Cardiac fibroblast (primary cell): Measurements from ENCODE around the gene NKX2-2.

ENCODE experiments used
- DNase-seq, 2 donors: peaks; one replicate each; pipeline versions ENCODE4 v3.0.0 to v3.0.0-alpha.2; 2010; ENCODE audit warnings: low read depth in 2 of 2
- H3K4me3 ChIP-seq, 2 donors: replicated peaks in 1 of 2; 1 replicate in 1 of 2; 2 replicates in 1 of 2; pipeline ENCODE4 v1.5.1; 2011; ENCODE audit warnings: low read depth in 2 of 2, low read length in 2 of 2, mild to moderate bottlenecking in 2 of 2, moderate library complexity in 1 of 2
- TF ChIP-seq, protein P1 (sequence below): IDR thresholded peaks from one replicate; pipeline ENCODE4 v1.5.1; 2011; ENCODE audit warnings: low read depth, mild to moderate bottlenecking, low read length, inconsistent platforms

Gene NKX2-2

DNA sequence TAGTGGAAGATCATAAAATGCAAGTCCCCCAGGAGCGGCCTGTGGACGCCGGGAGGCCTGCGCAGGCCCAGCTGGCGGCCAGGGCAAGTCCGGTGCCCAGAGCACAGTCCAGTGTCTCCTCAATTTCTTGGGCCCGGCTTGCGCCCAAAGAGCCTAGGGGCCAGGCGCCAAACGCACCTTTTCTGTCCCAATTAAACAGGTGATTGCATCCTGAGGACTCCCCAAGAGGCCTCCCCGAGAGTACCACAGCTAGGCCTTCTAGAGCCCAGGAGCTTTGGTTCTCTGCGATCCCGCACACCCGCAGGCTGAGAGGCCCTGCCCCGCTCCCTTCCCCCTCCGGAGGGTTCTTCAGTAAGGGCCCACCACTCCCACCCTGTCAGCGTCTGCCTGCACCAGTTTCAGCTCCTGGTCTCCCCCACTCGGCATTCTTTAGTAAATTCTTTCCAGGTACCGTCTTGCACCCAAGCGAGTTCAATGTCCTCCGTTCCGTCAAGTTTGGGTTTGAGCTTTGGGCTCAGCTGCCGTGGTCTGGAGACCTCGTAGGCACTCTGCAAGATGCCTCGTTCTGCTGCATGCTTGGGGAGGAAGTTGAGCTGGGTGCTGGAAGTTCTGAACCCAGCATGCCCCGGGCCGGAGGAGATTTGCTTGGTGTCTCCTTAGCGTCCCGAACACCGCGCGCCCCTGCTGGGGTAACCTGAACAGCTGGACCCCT lies 3.9 kb upstream of the NKX2-2 start:
- no peak for DNase-seq
- no peak overlapping the region for H3K4me3 ChIP-seq
- TF ChIP-seq, protein P1, sequence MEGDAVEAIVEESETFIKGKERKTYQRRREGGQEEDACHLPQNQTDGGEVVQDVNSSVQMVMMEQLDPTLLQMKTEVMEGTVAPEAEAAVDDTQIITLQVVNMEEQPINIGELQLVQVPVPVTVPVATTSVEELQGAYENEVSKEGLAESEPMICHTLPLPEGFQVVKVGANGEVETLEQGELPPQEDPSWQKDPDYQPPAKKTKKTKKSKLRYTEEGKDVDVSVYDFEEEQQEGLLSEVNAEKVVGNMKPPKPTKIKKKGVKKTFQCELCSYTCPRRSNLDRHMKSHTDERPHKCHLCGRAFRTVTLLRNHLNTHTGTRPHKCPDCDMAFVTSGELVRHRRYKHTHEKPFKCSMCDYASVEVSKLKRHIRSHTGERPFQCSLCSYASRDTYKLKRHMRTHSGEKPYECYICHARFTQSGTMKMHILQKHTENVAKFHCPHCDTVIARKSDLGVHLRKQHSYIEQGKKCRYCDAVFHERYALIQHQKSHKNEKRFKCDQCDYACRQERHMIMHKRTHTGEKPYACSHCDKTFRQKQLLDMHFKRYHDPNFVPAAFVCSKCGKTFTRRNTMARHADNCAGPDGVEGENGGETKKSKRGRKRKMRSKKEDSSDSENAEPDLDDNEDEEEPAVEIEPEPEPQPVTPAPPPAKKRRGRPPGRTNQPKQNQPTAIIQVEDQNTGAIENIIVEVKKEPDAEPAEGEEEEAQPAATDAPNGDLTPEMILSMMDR = no peak

DNA sequence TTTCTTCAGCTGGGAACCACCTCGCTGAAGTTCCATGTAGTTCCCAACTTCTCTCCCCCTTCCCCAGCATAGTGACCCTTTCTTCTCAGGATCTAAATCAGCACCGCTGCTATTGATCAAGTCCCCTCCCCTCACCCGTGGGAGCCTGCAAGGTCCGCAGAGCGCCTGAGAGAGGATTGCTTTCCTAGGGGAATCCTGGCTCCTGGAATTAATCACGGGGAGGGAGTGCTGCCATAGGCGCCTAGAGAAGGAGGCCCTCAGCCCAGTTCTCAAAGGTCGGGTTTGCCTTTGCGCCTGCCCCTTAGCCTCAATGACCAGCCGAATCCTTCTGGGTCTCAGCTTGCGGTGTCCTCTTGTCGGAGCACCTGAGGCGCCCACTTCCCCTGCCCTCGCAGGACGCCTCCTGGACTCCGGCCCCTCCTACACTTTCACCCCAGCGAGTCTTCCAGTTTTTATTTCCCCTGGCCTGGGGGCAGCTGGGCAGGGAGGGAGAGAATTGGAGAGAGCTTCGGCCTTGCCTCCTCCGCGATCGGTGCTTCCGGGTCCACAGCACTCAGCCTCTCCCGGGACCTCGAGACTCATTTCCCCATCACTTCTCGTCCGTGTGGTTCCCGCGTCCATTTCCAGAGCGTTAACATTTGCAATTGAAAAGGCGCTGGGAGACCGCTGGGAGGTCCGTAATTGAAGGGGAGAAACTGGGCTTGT lies 3.1 kb upstream of the NKX2-2 start:
- H3K4me3 ChIP-seq = no peak overlapping the region
- TF ChIP-seq, protein P1 = no peak
- DNase-seq = no peak

DNA sequence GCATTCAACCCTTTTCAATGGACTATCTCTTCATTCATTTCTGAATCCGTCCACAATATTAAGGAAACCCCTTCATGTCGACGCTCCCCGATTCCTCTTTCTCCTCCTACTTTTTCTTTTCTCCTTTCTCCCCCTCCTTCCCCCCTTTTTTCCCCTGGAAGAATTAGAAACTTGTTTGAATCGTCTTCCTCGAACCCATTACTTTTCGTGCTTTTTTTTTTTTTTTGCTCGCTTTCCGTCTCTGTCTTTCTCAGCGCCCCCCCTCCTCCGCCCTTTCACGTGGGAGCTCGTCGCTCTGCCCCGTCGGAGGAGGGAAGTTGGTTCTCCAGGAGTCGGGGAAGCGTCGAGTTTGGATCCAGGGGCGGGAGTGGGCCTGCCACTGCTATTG lies 2.3 kb upstream of the NKX2-2 start:
- DNase-seq = no peak
- TF ChIP-seq, protein P1 = no peak
- no peak overlapping the region for H3K4me3 ChIP-seq

DNA sequence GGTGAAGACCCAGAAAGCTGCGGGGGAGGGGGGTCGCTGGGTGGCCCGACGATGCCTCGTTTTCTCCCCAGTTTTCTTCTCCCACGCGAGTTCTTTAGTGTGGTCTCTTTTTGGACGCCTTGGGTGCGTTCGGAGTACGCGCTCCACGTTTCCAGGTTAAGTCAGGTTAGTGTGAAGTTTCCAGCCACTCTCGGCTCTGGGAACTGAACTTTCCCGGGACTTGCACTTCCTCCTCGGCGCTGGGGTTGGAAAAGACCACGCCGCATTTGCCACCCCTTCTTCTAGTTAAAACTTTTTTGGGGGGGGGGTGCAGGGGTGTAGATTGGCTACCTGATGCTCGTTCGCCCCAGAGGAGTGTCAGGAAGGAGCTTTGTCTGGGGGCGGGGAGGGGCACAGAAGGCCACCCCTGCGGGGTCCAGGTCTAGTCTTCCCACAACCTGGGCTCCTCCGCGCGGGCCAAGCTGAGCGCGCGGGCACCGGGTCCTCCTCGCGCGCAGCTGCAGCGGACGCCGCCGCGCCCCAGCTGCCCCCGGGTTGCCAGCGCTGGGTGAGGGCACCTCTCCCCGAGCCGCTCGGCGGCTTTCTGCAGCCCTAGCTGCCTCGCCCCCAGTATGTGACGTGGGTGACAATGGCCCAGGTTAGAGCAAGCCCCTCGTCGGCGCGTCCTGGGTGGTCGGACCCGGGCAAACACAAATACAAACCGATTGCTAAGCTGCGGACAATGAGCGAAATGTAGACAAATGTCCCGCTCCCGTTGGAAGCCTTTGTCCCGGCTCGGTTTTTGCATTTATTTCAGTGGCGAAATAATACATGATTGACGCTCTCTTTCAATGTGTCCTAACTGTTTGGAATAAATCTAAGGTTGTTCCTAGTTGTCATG lies 1.7 kb upstream of the NKX2-2 start:
- no peak for DNase-seq
- no peak overlapping the region for H3K4me3 ChIP-seq
- TF ChIP-seq, protein P1 = no peak

DNA sequence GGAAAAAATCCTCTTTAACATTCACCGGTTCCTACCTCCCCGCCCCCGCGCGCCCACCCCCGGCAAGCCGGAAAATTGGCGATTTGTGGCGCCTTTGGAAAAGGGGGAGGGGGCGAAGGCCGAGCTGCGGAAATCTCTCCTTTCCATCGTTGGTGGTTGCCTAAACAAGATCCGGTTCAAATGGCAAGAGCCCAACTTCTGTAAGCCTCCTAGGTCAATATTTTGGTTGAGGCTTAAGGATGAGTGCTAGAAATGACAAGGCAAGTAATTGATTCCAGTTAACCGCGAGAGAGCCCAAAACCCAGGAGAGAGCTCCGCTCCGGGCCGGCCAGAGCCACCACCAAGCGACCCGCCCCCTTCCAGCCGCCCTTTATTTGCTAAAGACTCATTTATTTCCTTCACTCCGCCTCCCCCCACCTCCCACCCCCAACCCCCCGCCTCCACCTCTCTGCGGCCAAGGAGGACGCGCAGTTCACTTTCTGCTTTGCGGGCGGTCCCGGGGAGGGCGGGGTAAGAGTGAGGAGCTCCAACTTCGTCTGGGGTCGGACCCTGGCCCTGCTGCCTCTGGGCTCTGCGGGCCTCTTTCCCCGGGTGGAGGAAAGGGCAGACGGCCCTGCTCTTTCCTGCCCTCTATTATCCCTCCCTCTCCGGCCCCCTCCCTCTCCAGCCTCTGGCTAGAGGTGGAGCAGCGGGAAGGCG lies 838 bp upstream of the NKX2-2 start:
- no peak overlapping the region for H3K4me3 ChIP-seq
- TF ChIP-seq, protein P1 = no peak
- DNase-seq = no peak

DNA sequence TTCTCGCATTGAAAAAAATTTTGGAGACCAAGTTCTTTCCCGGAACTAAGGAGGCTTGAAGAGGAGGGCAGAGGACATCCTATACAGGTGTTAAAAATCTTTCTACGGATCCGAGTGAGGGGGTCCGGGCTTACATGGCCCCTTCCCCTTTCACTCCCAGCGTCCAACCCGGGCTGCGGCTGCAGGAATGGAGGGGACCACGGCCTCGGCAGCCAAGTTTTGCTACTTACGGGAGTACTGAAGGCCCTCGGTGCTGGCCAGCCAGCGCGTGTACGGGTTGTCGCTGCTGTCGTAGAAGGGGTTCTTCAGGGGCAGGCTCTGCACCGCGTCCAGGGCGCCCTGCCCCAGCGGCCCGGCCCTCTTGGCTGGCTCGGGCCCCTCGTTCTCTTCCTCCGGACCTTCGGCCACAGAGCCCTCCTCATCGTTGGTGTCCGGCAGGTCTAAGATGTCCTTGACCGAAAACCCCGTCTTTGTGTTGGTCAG lies 642 bp downstream of the NKX2-2 start:
- H3K4me3 ChIP-seq = no peak overlapping the region
- no peak for DNase-seq
- TF ChIP-seq, protein P1 = no peak
